Measurements from ENCODE around the gene ASIC5.

GRCh38 chr4:155908187-155909139 is 42.4 kb upstream of the ASIC5 start:
- TF ChIP-seq EZH2 (IDR thresholded peaks at IDR 0.05; ENCODE audit: borderline replicate concordance) (no peak), EZH2phosphoT487 (IDR thresholded peaks at IDR 0.05; ENCODE audit: low read depth, severe bottlenecking, unreplicated experiment) (no peak)
- TF ChIP-seq, protein P1, sequence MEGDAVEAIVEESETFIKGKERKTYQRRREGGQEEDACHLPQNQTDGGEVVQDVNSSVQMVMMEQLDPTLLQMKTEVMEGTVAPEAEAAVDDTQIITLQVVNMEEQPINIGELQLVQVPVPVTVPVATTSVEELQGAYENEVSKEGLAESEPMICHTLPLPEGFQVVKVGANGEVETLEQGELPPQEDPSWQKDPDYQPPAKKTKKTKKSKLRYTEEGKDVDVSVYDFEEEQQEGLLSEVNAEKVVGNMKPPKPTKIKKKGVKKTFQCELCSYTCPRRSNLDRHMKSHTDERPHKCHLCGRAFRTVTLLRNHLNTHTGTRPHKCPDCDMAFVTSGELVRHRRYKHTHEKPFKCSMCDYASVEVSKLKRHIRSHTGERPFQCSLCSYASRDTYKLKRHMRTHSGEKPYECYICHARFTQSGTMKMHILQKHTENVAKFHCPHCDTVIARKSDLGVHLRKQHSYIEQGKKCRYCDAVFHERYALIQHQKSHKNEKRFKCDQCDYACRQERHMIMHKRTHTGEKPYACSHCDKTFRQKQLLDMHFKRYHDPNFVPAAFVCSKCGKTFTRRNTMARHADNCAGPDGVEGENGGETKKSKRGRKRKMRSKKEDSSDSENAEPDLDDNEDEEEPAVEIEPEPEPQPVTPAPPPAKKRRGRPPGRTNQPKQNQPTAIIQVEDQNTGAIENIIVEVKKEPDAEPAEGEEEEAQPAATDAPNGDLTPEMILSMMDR (IDR thresholded peaks at IDR 0.05; ENCODE audit: poor library complexity): no peak

Data from hepatocyte (in vitro differentiated cells).